Activated gamma-delta T cell (primary cell): ENCODE data around the gene SIN3A.
A peak's percentile ranks its signal among the peaks of the same experiment; 100 is the strongest.
"Not testable (repeated sequence)": the region's sequence is repeated elsewhere in the genome, so short reads cannot be mapped to it uniquely, and the experiment has no call there.

Experiments used
- DNase-seq: peaks from one replicate; lab custom pipeline; 2025; lab: John Stamatoyannopoulos, UW

The SIN3A gene

DNA sequence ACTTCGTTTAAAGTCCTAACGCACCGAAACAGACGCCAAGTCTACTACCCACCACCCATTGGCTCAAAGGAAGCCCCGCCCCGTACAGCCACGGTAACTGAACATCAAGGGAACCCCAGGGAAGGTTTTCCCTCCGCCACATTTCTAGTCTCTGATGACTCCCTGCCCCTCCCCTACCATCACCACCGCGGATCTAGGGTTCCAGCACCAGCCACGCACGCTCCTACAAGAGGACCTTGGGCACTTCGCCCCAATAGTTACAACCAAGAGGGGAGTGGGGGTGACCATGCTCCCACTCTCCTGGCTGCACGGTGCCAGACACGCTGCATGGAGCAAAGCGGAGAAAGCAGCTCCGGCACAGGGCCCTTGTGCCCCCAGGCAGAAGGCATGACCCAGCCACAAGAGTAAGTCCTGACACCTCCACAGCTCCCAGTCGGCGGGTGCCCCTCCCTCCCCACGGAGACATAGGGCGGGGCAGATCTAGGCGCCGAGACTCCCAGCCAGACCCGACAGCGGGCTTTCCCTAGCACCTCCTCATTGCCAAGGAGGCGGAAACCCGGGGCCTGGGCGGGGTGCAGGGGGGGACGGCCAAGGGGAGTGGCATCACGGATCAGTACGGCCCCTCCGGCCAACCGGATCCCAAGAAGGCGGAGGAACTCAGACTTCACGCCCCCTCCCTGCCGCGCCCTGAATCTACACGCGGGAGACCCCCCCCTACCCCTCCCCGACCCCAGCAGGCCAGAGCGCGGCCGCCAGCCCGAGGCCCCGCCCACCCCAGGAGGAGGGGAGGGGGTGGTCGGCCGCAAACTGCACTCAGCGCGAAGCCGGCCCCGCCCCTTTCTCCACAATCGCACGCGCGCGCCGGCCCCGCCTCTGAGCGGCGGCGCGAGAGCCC lies 936 bp downstream of the SIN3A start:
- peak; percentile 95 for DNase-seq

DNA sequence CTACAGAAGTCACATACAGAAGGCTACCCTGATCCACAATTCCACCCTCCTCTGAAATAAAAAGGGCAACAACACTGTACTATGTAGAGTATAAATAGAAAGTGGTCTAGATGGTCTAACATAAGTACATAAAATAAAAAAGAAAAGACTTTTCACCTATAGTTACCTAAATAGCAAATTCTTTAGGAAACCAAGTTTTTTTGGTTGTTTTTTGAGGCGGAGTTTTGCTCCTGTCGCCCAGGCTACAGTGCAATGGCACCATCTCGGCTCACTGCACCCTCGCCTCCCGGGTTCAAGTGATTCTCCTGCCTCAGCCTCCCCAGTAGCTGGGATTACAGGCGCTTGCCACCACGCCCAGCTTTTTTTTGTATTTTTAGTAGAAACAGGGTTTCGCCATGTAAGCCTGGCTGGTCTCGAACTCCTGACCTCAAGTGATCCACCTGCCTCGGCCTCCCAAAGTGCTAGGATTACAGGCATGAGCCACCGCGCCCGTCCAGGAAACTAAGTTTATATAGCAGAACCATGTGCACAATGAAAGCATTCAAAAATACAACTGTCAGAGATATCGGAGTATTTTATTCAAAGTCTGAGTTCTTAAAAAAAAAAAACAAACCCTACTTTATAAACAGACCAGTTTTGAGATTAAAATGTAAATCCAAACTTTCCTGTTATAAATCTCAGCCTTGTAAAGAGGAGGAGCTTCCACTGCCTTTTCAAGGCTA lies 1.7 kb downstream of the SIN3A start:
- no peak for DNase-seq

DNA sequence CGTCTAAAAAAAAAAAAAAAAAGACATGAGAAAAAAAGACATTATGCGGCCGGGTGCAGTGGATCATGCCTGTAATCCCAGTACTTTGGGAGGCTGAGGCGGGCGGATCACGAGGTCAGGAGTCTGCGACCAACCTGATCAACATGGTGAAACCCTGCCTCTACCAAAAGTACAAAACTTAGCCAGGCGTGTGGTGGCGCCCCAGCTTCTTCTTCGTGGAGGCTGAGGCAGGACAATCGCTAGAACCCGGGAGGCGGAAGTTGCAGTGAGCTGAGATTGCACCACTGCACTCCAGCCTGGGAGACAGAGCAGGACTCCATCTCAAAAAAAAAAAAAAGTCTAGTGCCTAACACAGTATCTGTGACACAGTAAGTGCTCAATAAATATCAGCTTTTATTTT lies 3.3 kb downstream of the SIN3A start:
- not testable (repeated sequence) for DNase-seq

- no peak for DNase-seq
Observed at GRCh38 chr15:75446151-75446550, 5.3 kb downstream of the SIN3A start.

GRCh38 chr15:75445324-75445723 lies 6.2 kb downstream of the SIN3A start:
- DNase-seq: not testable (repeated sequence)

DNA sequence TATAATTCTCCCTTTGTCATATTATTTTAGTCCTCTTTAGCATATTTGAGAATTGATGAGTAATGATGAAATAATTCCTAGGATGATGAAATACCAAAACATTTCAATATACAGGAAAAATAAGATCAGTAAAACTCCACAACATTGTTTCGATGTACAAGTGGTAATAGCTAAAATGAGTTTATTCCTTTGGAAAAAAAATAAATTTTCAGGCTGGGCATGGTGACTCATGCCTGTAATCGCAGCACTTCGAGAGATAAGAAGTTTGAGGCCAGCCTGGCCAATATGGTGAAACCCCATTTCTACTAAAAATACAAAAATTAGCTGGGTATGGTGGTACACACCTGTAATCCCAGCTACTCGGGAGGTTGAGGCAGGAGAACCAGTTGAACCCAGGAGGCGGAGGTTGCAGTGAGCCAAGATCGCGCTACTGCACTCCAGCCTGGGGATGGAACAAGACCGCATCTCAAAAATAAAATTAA lies 7.5 kb downstream of the SIN3A start:
- DNase-seq: not testable (repeated sequence)

DNA sequence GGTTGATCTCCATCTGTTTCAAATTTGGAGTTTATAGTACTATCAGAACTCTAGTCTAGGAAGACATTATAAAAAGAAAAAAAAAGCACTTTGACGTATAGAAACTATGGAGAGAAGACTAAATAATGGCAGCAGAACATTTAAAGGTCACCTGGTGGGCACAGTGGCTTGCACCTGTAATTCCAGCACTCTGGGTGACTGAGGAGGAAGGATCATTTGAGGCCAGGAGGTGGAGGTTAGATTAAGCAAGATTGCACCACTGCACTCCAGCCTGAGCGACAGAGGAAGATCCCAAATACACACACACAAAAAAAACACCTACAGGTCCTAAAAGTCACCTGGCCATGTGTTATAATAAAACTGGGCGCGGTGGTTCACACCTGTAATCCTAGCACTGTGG lies 13.8 kb downstream of the SIN3A start:
- no peak for DNase-seq

- no peak for DNase-seq
Observed at GRCh38 chr15:75436881-75437280, 14.6 kb downstream of the SIN3A start.

GRCh38 chr15:75431682-75432081 lies 19.8 kb downstream of the SIN3A start:
- DNase-seq: no peak

GRCh38 chr15:75431270-75431669 lies 20.2 kb downstream of the SIN3A start:
- no peak for DNase-seq

- DNase-seq: no peak
Observed at GRCh38 chr15:75430259-75430658, 21.2 kb downstream of the SIN3A start.

DNA sequence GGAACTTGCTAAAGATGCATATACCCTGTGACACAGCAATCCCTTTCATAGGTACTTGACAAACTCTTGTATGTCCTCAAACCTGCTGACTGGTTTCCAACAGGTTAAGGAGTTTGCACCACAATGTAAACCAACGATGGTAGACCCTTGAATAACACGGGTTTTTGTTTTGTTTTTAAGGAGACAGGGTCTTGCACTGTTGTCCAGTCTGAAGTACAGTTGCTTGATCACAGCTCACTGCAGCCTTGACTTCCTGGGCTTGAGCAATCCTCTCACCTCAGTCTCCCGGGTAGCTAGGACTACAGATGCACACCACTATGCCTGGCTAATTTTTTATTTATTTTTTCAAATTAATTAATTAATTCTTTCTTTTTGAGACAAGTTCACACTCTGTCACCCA lies 23.3 kb downstream of the SIN3A start:
- DNase-seq: no peak

DNA sequence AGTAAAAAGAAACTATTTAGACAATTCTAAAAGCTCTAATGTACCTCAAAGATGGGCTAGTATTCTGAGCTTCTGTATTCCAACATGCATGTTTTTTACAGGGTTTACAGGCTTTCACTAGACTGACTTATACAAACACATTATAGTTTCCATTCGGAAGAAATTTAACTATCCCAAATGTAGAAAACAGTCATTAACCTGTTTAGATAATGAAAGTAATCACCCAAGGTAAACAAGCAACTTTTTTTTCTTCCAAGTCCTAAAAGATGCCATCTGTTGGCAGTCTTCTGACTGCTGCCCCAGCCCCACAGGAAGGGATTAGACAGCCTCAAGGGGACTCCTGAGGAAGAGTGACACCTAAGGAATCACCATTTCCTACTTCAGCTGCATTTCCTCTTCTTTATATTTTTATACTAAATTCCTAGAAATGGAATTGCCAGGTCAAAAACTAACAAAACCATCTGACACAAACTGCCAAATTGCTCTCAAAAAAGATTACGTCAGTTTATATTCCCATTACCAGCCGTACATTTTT lies 25.5 kb downstream of the SIN3A start:
- no peak for DNase-seq

- DNase-seq: no peak
Observed at GRCh38 chr15:75422554-75422953, 28.9 kb downstream of the SIN3A start.

DNA sequence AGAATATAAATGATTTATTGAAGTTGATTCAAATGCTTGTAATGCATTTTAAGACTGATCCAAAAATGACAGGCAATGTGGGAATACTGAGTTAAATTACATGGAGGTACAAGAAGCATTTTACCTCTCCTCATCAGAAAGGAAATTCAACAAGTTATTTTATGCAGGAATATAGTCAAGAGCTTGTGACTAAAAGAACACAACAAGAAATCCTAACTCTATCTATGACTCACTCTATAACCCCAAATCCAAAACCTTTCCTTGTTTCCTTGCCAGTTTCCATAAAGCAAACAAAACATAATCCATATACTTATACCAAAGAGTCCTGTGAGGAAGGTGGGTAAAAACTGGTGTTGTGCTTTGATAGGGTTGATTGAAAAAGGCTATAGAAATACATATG lies 30.8 kb downstream of the SIN3A start:
- no peak for DNase-seq

DNA sequence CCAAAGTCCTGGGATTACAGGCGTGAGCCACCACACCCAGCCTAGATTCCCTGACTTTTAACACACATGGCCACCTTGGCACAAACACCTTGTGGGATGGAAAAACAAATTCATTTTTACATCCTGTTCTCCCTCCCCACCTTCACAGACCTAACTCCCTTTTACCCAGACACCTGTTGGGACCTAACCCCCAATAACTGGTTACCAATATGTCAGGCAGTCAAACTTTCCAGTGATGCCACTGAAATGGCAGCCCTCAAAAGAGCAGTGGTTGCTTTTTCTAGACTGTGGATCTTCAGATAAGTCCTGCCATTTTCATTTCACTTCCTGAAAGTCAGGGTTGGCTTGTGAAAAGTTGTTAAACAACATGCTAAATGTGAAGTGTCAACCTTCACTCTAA lies 34.9 kb downstream of the SIN3A start:
- no peak for DNase-seq

DNA sequence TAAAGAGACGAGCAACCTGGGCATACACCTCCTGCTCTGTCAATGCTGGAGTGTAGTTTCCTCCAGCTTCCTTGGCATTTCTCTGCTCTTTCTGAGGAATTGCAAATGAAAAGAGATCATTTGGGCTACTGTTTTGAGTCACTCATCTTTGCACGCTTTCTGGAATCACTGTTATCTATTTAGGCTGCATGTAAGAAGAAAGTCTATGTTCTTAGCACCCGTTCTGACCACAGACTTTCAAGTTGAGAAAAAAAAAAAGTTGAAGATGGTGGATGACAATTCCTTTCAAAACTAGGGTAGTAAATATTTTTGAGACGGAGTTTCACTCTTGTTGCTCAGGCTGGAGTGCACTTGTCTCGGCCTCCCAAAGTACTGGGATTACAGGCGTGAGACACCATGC lies 41.3 kb downstream of the SIN3A start:
- DNase-seq: no peak

DNA sequence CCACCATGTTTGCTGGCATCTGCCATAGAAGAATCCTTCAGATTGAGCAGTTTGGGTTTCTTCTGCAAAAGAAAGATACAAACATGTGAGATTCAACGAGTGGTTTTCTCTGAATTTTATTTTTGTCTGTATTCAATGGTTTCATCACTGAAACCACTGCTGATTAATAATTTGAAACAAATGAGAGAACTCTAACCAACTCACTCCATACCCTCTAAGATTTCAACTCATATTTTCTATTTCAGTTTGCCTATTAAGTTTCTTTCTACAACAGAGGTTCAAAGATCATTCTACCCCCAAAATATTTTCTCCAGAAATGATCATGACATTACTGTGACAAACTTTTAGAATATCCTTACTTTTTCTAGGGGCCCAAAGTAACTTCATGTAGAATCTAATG lies 44.4 kb downstream of the SIN3A start:
- no peak for DNase-seq

DNA sequence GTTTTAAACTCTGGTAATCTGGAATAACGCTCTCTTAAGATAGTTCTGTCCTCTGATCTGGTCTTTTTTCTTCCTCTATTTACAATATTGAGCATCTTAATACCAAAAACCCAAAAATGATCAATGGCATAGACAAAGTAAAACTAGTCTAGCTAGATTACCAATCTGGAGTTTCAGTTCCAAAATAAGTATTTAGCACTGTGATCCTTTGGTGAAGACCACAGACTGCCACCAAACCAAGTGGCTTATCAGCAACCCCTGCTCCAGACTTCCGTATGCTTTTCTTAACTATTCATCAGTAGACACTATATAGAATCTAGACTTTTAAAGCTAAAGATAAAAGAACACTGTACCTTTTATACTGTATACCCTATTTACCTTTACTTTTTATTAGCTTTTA lies 47.6 kb downstream of the SIN3A start:
- no peak for DNase-seq

DNA sequence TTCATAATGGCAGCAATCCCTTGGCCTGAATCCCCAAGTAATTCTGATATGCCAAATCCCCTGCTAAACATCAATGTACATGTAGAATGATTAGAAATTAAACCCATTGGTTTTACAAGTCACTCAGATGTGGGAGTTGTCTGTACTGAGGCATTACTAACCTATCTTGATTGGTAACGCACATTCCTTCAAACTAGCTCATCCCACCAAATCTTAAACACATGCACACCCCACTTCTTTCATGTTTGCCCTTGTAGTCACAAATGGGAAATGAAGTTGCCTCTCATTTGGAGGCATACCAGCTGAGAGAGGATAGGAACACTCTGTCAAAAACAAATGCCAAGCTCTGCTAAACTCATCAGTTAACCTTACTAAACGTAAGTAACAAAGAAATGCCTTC lies 54.0 kb downstream of the SIN3A start:
- no peak for DNase-seq

DNA sequence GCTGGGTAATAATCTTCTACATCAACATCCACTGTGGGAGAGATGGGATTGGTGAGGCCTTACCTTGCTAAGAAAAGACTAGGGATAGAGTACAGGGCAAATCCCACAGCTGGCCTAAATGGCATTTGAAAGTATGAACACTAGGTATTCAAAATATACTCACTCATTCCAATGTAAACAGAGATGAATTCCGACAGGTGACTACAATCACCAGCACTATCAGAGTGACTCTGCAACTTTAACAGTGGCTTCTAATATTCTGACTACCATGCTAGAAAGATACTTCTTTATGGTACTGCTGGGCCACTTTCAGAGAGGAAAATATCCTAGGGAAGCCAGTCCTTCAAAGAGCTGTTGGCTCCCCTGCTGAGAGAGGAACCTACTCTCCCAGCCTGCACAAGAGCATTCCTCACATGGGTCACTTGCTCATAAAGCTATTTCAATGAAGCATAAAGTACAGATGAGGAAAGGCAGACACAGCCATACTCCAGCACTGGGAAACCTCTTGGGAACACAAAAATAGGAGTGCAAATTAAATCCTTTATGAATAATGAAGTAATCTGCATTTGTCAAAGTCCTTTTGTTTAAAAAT lies 61.6 kb downstream of the SIN3A start:
- no peak for DNase-seq

GRCh38 chr15:75383986-75384385 lies 67.5 kb downstream of the SIN3A start:
- DNase-seq: not testable (repeated sequence)
